ENCODE measurements around the gene GXYLT2.

The GXYLT2 gene

DNA sequence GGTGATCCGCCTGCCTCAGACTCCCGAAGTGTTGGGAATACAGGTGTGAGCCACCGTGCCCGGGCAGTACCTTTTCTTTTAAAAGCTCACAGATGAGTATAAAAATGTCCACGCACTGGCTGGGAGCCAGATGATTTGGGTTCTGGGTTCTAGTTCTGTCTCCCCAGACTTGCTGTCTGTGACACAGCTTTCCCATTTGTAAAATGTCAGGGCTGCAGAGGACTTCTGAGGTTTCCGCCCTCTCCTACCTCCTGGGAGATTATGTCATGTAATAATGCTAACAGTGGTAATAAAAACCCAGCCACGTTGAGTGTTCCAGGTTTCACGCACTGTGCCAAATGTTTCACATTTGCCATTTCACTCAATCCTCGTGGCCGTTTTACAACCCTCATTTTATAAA, 107.5 kb downstream of the GXYLT2 start:
- H3K36me3 ChIP-seq (replicated peaks): peaks cover 6% of the 10 kb centered on the region
- in situ Hi-C loops (cut with HindIII; ENCODE audit: low pct_ligation_motif_present, low sequenced_read_pairs): no loop called here
- no peak overlapping the region for H3K27ac ChIP-seq
- no peak overlapping the region for H3K4me3 ChIP-seq (ENCODE audit: low read depth, low read length)
- DNase-seq: no peak
- TF ChIP-seq, protein P1, sequence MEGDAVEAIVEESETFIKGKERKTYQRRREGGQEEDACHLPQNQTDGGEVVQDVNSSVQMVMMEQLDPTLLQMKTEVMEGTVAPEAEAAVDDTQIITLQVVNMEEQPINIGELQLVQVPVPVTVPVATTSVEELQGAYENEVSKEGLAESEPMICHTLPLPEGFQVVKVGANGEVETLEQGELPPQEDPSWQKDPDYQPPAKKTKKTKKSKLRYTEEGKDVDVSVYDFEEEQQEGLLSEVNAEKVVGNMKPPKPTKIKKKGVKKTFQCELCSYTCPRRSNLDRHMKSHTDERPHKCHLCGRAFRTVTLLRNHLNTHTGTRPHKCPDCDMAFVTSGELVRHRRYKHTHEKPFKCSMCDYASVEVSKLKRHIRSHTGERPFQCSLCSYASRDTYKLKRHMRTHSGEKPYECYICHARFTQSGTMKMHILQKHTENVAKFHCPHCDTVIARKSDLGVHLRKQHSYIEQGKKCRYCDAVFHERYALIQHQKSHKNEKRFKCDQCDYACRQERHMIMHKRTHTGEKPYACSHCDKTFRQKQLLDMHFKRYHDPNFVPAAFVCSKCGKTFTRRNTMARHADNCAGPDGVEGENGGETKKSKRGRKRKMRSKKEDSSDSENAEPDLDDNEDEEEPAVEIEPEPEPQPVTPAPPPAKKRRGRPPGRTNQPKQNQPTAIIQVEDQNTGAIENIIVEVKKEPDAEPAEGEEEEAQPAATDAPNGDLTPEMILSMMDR (IDR thresholded peaks at IDR 0.05; ENCODE audit: low read depth, low read length, missing control alignments): no peak
- H3K27me3 ChIP-seq (replicated peaks): no peaks in the 10 kb centered on the region

GRCh38 chr3:72996121-72996472, 108.3 kb downstream of the GXYLT2 start:
- Histone ChIP-seq H3K36me3 (replicated peaks) (peaks cover 6% of the 10 kb centered on the region), H3K27me3 (replicated peaks) (no peaks in the 10 kb centered on the region), H3K4me3 (ENCODE audit: low read depth, low read length) (peak overlapping the region; percentile 88), H3K27ac (peak overlapping the region; percentile 94)
- TF ChIP-seq, protein P1 (IDR thresholded peaks at IDR 0.05; ENCODE audit: low read depth, low read length, missing control alignments): no peak
- in situ Hi-C loops (cut with HindIII; ENCODE audit: low pct_ligation_motif_present, low sequenced_read_pairs): no loop called here
- no peak for DNase-seq

GRCh38 chr3:72996473-72997333, 108.9 kb downstream of the GXYLT2 start, which contains the start of gene PPP4R2:
Gene PPP4R2, plus strand, starts transcription at chr3:72996811. Its CDS starts 227 bp downstream, at chr3:72997038.
- peak within 1 kb of the TSS; percentile 88 for H3K4me3 ChIP-seq (ENCODE audit: low read depth, low read length)
- in situ Hi-C loops (cut with HindIII; ENCODE audit: low pct_ligation_motif_present, low sequenced_read_pairs): no loop called here
- H3K36me3 ChIP-seq (replicated peaks): peaks cover 9% of the 10 kb centered on the region
- peak within 1 kb of the TSS; percentile 94 for H3K27ac ChIP-seq
- TF ChIP-seq, protein P1 (IDR thresholded peaks at IDR 0.05; ENCODE audit: low read depth, low read length, missing control alignments): no peak
- peak; percentile 77 for DNase-seq
- no peaks in the 10 kb centered on the region for H3K27me3 ChIP-seq (replicated peaks)

GRCh38 chr3:72997421-72997961, 109.6 kb downstream of the GXYLT2 start:
- peak overlapping the region; percentile 94 for H3K27ac ChIP-seq
- H3K36me3 ChIP-seq (replicated peaks): peaks cover 12% of the 10 kb centered on the region
- H3K4me3 ChIP-seq (ENCODE audit: low read depth, low read length): peak overlapping the region; percentile 88
- H3K27me3 ChIP-seq (replicated peaks): no peaks in the 10 kb centered on the region
- DNase-seq: peak; percentile 49
- TF ChIP-seq, protein P1 (IDR thresholded peaks at IDR 0.05; ENCODE audit: low read depth, low read length, missing control alignments): peak; percentile 64
- in situ Hi-C loops (cut with HindIII; ENCODE audit: low pct_ligation_motif_present, low sequenced_read_pairs): no loop called here

DNA sequence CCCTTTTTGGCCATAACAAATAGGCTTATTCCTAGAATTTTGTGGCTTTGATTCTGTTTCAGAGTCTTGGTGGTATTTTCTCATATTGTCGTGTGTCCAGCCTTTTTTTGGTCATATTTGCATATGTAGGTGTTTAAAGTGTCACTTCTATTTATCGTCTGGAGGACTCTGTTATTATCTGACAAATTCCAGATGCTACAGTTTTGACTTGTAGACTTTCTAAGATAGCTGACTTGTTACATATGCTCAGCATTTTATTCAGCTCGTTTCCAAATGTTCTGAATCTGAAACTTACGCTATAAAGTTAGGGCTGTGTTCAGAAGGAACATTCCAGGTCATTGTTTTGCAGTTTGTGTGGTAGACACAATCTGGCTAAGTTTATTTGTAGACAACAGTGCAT, 110.6 kb downstream of the GXYLT2 start:
- in situ Hi-C loops (cut with HindIII; ENCODE audit: low pct_ligation_motif_present, low sequenced_read_pairs): no loop called here
- H3K36me3 ChIP-seq (replicated peaks): peaks cover 12% of the 10 kb centered on the region
- TF ChIP-seq, protein P1 (IDR thresholded peaks at IDR 0.05; ENCODE audit: low read depth, low read length, missing control alignments): no peak
- H3K27me3 ChIP-seq (replicated peaks): no peaks in the 10 kb centered on the region
- DNase-seq: no peak
- H3K4me3 ChIP-seq (ENCODE audit: low read depth, low read length): peak overlapping the region; percentile 88
- H3K27ac ChIP-seq: no peak overlapping the region

All from brain microvascular endothelial cell (primary cell).